Measurements from ENCODE around the gene ARHGEF4.

GRCh38 chr2:130882991-130883390 is 46.3 kb downstream of the ARHGEF4 start:
- TF ChIP-seq, protein P1, sequence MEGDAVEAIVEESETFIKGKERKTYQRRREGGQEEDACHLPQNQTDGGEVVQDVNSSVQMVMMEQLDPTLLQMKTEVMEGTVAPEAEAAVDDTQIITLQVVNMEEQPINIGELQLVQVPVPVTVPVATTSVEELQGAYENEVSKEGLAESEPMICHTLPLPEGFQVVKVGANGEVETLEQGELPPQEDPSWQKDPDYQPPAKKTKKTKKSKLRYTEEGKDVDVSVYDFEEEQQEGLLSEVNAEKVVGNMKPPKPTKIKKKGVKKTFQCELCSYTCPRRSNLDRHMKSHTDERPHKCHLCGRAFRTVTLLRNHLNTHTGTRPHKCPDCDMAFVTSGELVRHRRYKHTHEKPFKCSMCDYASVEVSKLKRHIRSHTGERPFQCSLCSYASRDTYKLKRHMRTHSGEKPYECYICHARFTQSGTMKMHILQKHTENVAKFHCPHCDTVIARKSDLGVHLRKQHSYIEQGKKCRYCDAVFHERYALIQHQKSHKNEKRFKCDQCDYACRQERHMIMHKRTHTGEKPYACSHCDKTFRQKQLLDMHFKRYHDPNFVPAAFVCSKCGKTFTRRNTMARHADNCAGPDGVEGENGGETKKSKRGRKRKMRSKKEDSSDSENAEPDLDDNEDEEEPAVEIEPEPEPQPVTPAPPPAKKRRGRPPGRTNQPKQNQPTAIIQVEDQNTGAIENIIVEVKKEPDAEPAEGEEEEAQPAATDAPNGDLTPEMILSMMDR (IDR thresholded peaks at IDR 0.05 in 2 of 3, conservative IDR thresholded peaks at IDR 0.05 in 1 of 3; ENCODE audit: control insufficient read depth in 2 of 3, extremely low read depth in 1 of 3, insufficient read depth in 1 of 3, low read depth in 3 of 3, low read length in 3 of 3), result no peak
- no peak for TF ChIP-seq NR2C2 (IDR thresholded peaks at IDR 0.05; ENCODE audit: borderline replicate concordance, control insufficient read depth, insufficient read length, low read depth)
- no peak for TF ChIP-seq RAD21 (IDR thresholded peaks at IDR 0.05; ENCODE audit: insufficient read depth, low read depth, low read length)
- TF ChIP-seq POLR2A (IDR thresholded peaks at IDR 0.05; ENCODE audit: low read depth, low read length), result no peak
- TF ChIP-seq SREBF1 (IDR thresholded peaks at IDR 0.05; ENCODE audit: low read length), result no peak
- TF ChIP-seq EED (IDR thresholded peaks at IDR 0.05; ENCODE audit: low read depth), result no peak
- no peak for TF ChIP-seq PML (IDR thresholded peaks at IDR 0.05; ENCODE audit: low read length)
- no peak for TF ChIP-seq REST (IDR thresholded peaks at IDR 0.05; ENCODE audit: low read depth, low read length)
- TF ChIP-seq SUPT20H (IDR thresholded peaks at IDR 0.05; ENCODE audit: borderline replicate concordance, control insufficient read depth, low read depth, low read length), result no peak
- TF ChIP-seq POLR2AphosphoS5 (IDR thresholded peaks at IDR 0.05; ENCODE audit: low read length), result no peak
- TF ChIP-seq LARP7 (IDR thresholded peaks at IDR 0.05), result no peak
- TF ChIP-seq HCFC1 (IDR thresholded peaks at IDR 0.05; ENCODE audit: low read length), result no peak
- TF ChIP-seq CREB1 (IDR thresholded peaks at IDR 0.05; ENCODE audit: low read depth), result no peak
